K562 (cell line): ENCODE data around the gene RAB25. TPM values are rescaled to one million over a fixed set of nuclear protein-coding genes. Genes with fewer than 3 reads are reported as not detected.

ENCODE experiments used
- BCL6 ChIP-seq: fragments of 250-450 bp; sonication (Bioruptor Pico); IDR thresholded peaks from 2 replicates; pipeline ENCODE4 v1.4.0; 2020
- BHLHE40 ChIP-seq: IDR thresholded peaks from 2 replicates; pipeline ENCODE4 v1.6.1; 2011; ENCODE audit warnings: low read length, improper control_type of control experiment
- CREB5 ChIP-seq: fragments of 250-450 bp; sonication (Bioruptor Pico); IDR thresholded peaks from 2 replicates; pipeline ENCODE4 v1.5.0; 2020; ENCODE audit warnings: mild to moderate bottlenecking
- CREM ChIP-seq: IDR thresholded peaks from 2 replicates; pipeline ENCODE4 v1.6.1; 2014; ENCODE audit warnings: antibody characterized with exemption, low read depth
- CXXC5 ChIP-seq: fragments of 250-450 bp; sonication (Bioruptor Pico); IDR thresholded peaks from 2 replicates; pipeline ENCODE4 v1.8.0; 2022; ENCODE audit warnings: inconsistent platforms, mild to moderate bottlenecking, moderate library complexity
- MCM2 ChIP-seq: fragments of 450-650 bp; IDR thresholded peaks from 2 replicates; pipeline ENCODE4 v1.6.1; 2017; ENCODE audit warnings: low read depth, mild to moderate bottlenecking
- MCM7 ChIP-seq, 2 experiments: fragments of 450-650 bp; IDR thresholded peaks; 2 replicates each; pipeline ENCODE4 v1.6.1; 2016 to 2018
- NUFIP1 ChIP-seq: fragments of 450-650 bp; IDR thresholded peaks from 2 replicates; pipeline ENCODE4 v1.6.1; 2018; ENCODE audit not compliant: partially characterized antibody
- POLR2A ChIP-seq: fragments of 450-650 bp; conservative IDR thresholded peaks from 2 replicates; pipeline ENCODE4 v1.6.1; 2016
- RAD21 ChIP-seq, 2 experiments: fragments of 250-450 bp in 1 of 2; fragments of 450-650 bp in 1 of 2; sonication (Bioruptor Pico) in 1 of 2; formaldehyde crosslinking in 1 of 2; IDR thresholded peaks in 1 of 2; conservative IDR thresholded peaks in 1 of 2; 2 replicates each; pipeline versions ENCODE4 v1.4.0 to v1.8.0; 2020 to 2022; ENCODE audit warnings: mild to moderate bottlenecking in 2 of 2, moderate library complexity in 1 of 2
- RBM25 ChIP-seq: fragments of 200-400 bp; formaldehyde crosslinking; IDR thresholded peaks from 2 replicates; pipeline ENCODE4 v1.6.1; 2018; ENCODE audit warnings: low read length, low read depth, moderate library complexity; ENCODE audit not compliant: severe bottlenecking
- RCOR1 ChIP-seq, 2 experiments: IDR thresholded peaks; 2 replicates each; pipeline ENCODE4 v1.6.1; 2012; ENCODE audit warnings: low read depth in 2 of 2, low read length in 2 of 2, borderline replicate concordance in 1 of 2, improper control_type of control experiment in 1 of 2
- SMAD2 ChIP-seq: fragments of 150-350 bp; IDR thresholded peaks from 2 replicates; pipeline ENCODE4 v1.6.1; 2014; ENCODE audit warnings: low read depth, mild to moderate bottlenecking, low read length
- TAF9B ChIP-seq: fragments of 450-650 bp; IDR thresholded peaks from 2 replicates; pipeline ENCODE4 v1.6.1; 2018; ENCODE audit warnings: mild to moderate bottlenecking; ENCODE audit not compliant: partially characterized antibody
- ZNF143 ChIP-seq: sonication (generic); formaldehyde crosslinking; IDR thresholded peaks from 2 replicates; pipeline ENCODE4 v1.9.0; 2022; ENCODE audit warnings: mild to moderate bottlenecking, missing genetic modification reagents
- ZNF551 ChIP-seq: fragments of 250-450 bp; sonication (Bioruptor Pico); IDR thresholded peaks from 2 replicates; pipeline ENCODE4 v1.5.0; 2021; ENCODE audit warnings: mild to moderate bottlenecking, moderate library complexity
- polyA plus RNA-seq, 8 experiments: library from polyadenylated mRNA; depleted of rRNA in 4 of 8; stranded (reverse) in 5 of 8; unstranded in 3 of 8; fragments of >200 nt; fragmentation: Nextera tagmentation in 2 of 8; fragmentation: Illumina TruSeq in 1 of 8; extraction: Ambion mirVana in 2 of 8; extraction: Trizol in 1 of 8; gene quantifications; 2 replicates each; pipeline versions ENCODE4 v1.2.1 to v1.2.3, GENCODE V29; 2011 to 2014; ENCODE audit warnings: inconsistent platforms in 1 of 8, missing spikeins in 1 of 8
- total RNA-seq, 7 experiments: library from RNA; depleted of rRNA in 6 of 7; stranded (reverse); fragments of >200 nt in 6 of 7; fragmentation: Illumina TruSeq in 2 of 7; extraction: Trizol in 2 of 7; gene quantifications; 2 replicates each; pipeline versions ENCODE4 v1.2.1 to v1.2.3, GENCODE V29; 2011 to 2021; ENCODE audit warnings: low replicate concordance in 1 of 7
- TF ChIP-seq, protein P1 (sequence below): fragments of 250-450 bp; sonication (Bioruptor Pico); IDR thresholded peaks from 2 replicates; pipeline ENCODE4 v1.4.0; 2020; ENCODE audit warnings: mild to moderate bottlenecking, moderate library complexity, borderline replicate concordance
- TF ChIP-seq, protein P2 (sequence below): fragments of 450-650 bp; conservative IDR thresholded peaks from 2 replicates; pipeline ENCODE4 v1.6.1; 2016; ENCODE audit warnings: missing genetic modification characterization, low read depth, mild to moderate bottlenecking, control low read depth, missing compliant biosample characterization
- TF ChIP-seq, protein P3 (sequence below): fragments of 250-450 bp; sonication (Bioruptor Pico); IDR thresholded peaks from 2 replicates; pipeline ENCODE4 v1.5.0; 2020; ENCODE audit warnings: mild to moderate bottlenecking, borderline replicate concordance

RAB25 gene
- total and polyA plus RNA-seq, 9 of the 15 experiments (the other 6 are each of a cell fraction or from before 2014, with no cell fraction given), result 0.10 to 0.27 (median 0.13) TPM; not detected in 6

DNA sequence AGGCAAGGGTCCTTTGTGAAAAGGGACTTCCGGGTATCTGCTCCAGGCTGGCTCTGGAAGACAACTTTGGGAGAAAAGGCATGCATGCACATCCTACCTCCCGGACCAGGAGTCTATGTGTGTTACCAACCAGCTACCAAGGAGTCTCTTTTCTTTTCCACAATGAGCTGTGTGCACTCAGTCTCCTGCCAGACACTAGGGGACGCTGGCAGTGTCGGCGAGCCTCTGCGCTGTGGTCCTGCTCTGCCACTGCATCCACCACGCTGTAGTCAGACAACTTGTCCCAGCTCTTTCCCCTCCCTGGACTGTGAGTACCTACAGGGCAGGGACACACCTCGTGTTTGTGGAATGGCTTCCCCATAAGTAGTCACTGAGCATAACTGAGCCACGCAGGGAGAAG is 35.1 kb upstream of the RAB25 start (continued):
- TF ChIP-seq CREM (peak; percentile 43; the same call in 1 of the 2 replicates), NUFIP1 (no peak), BCL6 (CRISPR knock-in tag) (no peak), MCM7 (IDR thresholded peaks at IDR 0.05) (no peak), BHLHE40 (no peak), RBM25 (no peak), TAF9B (no peak), ZNF143 (CRISPR knock-in tag) (no peak), MCM2 (no peak), RCOR1 (IDR thresholded peaks at IDR 0.05; ENCODE audit: borderline replicate concordance in 1 of 2, low read depth in 2 of 2, low read length in 2 of 2) (peak in 1 of 2 experiments; percentile 47; a peak in 1 of 4 replicates), POLR2A (no peak), CREB5 (no peak), ZNF551 (CRISPR knock-in tag) (no peak), SMAD2 (no peak), RAD21 (CRISPR knock-in tag; conservative IDR thresholded peaks at IDR 0.05 in 1 of 2, IDR thresholded peaks at IDR 0.05 in 1 of 2) (peak; percentile 36 to 64), CXXC5 (CRISPR knock-in tag) (0 out of 2 replicates have a peak, but pooled peaks have one; percentile 23)
- TF ChIP-seq, protein P1, sequence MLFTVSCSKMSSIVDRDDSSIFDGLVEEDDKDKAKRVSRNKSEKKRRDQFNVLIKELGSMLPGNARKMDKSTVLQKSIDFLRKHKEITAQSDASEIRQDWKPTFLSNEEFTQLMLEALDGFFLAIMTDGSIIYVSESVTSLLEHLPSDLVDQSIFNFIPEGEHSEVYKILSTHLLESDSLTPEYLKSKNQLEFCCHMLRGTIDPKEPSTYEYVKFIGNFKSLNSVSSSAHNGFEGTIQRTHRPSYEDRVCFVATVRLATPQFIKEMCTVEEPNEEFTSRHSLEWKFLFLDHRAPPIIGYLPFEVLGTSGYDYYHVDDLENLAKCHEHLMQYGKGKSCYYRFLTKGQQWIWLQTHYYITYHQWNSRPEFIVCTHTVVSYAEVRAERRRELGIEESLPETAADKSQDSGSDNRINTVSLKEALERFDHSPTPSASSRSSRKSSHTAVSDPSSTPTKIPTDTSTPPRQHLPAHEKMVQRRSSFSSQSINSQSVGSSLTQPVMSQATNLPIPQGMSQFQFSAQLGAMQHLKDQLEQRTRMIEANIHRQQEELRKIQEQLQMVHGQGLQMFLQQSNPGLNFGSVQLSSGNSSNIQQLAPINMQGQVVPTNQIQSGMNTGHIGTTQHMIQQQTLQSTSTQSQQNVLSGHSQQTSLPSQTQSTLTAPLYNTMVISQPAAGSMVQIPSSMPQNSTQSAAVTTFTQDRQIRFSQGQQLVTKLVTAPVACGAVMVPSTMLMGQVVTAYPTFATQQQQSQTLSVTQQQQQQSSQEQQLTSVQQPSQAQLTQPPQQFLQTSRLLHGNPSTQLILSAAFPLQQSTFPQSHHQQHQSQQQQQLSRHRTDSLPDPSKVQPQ (CRISPR knock-in tag), result no peak
- TF ChIP-seq, protein P2, sequence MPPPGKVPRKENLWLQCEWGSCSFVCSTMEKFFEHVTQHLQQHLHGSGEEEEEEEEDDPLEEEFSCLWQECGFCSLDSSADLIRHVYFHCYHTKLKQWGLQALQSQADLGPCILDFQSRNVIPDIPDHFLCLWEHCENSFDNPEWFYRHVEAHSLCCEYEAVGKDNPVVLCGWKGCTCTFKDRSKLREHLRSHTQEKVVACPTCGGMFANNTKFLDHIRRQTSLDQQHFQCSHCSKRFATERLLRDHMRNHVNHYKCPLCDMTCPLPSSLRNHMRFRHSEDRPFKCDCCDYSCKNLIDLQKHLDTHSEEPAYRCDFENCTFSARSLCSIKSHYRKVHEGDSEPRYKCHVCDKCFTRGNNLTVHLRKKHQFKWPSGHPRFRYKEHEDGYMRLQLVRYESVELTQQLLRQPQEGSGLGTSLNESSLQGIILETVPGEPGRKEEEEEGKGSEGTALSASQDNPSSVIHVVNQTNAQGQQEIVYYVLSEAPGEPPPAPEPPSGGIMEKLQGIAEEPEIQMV (tag), result no peak
- TF ChIP-seq, protein P3, sequence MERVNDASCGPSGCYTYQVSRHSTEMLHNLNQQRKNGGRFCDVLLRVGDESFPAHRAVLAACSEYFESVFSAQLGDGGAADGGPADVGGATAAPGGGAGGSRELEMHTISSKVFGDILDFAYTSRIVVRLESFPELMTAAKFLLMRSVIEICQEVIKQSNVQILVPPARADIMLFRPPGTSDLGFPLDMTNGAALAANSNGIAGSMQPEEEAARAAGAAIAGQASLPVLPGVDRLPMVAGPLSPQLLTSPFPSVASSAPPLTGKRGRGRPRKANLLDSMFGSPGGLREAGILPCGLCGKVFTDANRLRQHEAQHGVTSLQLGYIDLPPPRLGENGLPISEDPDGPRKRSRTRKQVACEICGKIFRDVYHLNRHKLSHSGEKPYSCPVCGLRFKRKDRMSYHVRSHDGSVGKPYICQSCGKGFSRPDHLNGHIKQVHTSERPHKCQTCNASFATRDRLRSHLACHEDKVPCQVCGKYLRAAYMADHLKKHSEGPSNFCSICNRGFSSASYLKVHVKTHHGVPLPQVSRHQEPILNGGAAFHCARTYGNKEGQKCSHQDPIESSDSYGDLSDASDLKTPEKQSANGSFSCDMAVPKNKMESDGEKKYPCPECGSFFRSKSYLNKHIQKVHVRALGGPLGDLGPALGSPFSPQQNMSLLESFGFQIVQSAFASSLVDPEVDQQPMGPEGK (CRISPR knock-in tag), result no peak
